K562 (cell line): ENCODE data around the gene ELP5. TPM values are rescaled to one million over a fixed set of nuclear protein-coding genes. Genes with fewer than 3 reads are reported as not detected.

Experiments used
- BRD9 ChIP-seq: fragments of 450-650 bp; IDR thresholded peaks from 2 replicates; pipeline ENCODE4 v1.6.1; 2018; ENCODE audit warnings: low read depth; ENCODE audit not compliant: partially characterized antibody
- CBX5 ChIP-seq: IDR thresholded peaks from 2 replicates; pipeline ENCODE4 v1.6.1; 2014; ENCODE audit warnings: low read depth, borderline replicate concordance
- ZNF318 ChIP-seq, 2 experiments: fragments of 450-650 bp; IDR thresholded peaks; 2 replicates each; pipeline ENCODE4 v1.6.1; 2016; ENCODE audit warnings: mild to moderate bottlenecking in 2 of 2, borderline replicate concordance in 1 of 2, low read depth in 1 of 2, moderate library complexity in 1 of 2
- polyA plus RNA-seq, 8 experiments: library from polyadenylated mRNA; depleted of rRNA in 4 of 8; stranded (reverse) in 5 of 8; unstranded in 3 of 8; fragments of >200 nt; fragmentation: Nextera tagmentation in 2 of 8; fragmentation: Illumina TruSeq in 1 of 8; extraction: Ambion mirVana in 2 of 8; extraction: Trizol in 1 of 8; gene quantifications; 2 replicates each; pipeline versions ENCODE4 v1.2.1 to v1.2.3, GENCODE V29; 2011 to 2014; ENCODE audit warnings: inconsistent platforms in 1 of 8, missing spikeins in 1 of 8
- total RNA-seq, 7 experiments: library from RNA; depleted of rRNA in 6 of 7; stranded (reverse); fragments of >200 nt in 6 of 7; fragmentation: Illumina TruSeq in 2 of 7; extraction: Trizol in 2 of 7; gene quantifications; 2 replicates each; pipeline versions ENCODE4 v1.2.1 to v1.2.3, GENCODE V29; 2011 to 2021; ENCODE audit warnings: low replicate concordance in 1 of 7
- TF ChIP-seq, protein P1 (sequence below): fragments of 450-650 bp; IDR thresholded peaks from 2 replicates; pipeline ENCODE4 v1.7.1; 2018; ENCODE audit warnings: mild to moderate bottlenecking, low read depth; ENCODE audit not compliant: partially characterized antibody
- TF ChIP-seq, protein P2 (sequence below): fragments of 200-400 bp; formaldehyde crosslinking; IDR thresholded peaks from 2 replicates; pipeline ENCODE4 v1.6.1; 2017; ENCODE audit warnings: mild to moderate bottlenecking, low read depth, low read length, moderate library complexity

Gene ELP5
- total and polyA plus RNA-seq, 9 of the 15 experiments (the other 6 are each of a cell fraction or from before 2014, with no cell fraction given) = 25.7 to 77.9 (median 52.9) TPM

DNA sequence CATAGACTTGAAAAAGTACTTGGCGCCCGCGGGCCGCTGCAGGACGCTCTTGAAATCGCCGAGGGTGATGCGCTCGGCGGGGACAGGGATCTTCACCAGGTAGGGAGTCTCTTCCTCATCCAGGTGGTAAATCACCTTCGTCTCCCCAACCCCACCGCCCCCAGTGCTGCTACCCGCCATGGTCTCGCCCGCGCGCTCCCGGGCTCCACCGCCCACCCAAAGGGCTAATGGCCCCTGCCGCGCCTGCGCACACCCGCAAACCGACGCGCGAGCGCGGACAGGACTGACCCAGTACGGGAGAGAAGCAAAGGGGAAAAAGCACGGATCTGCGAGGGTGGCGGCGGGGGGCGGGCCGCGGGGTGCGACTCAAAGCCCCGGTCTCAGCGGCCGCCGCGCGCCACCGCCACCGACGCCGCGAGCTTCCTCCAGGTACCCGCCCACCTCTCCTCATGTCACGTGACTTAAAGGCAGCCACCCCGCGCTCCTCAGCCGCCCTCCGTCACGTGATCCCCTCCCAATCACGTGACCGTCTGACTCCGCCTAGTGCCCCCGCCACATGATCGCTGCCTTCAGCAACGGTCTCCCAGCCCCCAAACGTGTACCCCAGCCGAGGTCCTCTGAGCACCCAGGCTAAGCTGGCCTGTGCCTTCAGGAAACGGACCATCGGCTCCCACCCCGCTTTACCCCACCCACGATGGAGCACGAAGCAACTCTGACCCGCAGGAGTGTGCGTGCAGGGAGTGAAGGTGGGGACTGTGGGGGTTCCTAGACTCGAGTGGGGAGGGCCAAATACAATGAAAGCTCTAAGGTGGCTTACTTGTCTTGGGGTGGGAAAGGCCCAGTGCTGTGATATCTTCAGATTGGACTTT, 17.7 kb upstream of the ELP5 start, which contains the start of gene DVL2 (continued):
- TF ChIP-seq, protein P1, sequence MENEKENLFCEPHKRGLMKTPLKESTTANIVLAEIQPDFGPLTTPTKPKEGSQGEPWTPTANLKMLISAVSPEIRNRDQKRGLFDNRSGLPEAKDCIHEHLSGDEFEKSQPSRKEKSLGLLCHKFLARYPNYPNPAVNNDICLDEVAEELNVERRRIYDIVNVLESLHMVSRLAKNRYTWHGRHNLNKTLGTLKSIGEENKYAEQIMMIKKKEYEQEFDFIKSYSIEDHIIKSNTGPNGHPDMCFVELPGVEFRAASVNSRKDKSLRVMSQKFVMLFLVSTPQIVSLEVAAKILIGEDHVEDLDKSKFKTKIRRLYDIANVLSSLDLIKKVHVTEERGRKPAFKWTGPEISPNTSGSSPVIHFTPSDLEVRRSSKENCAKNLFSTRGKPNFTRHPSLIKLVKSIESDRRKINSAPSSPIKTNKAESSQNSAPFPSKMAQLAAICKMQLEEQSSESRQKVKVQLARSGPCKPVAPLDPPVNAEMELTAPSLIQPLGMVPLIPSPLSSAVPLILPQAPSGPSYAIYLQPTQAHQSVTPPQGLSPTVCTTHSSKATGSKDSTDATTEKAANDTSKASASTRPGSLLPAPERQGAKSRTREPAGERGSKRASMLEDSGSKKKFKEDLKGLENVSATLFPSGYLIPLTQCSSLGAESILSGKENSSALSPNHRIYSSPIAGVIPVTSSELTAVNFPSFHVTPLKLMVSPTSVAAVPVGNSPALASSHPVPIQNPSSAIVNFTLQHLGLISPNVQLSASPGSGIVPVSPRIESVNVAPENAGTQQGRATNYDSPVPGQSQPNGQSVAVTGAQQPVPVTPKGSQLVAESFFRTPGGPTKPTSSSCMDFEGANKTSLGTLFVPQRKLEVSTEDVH = peak; percentile 35
- TF ChIP-seq CBX5 (no peak), BRD9 (no peak), ZNF318 (IDR thresholded peaks at IDR 0.05; ENCODE audit: borderline replicate concordance in 1 of 2, low read depth in 1 of 2) (no peak)
- TF ChIP-seq, protein P2, sequence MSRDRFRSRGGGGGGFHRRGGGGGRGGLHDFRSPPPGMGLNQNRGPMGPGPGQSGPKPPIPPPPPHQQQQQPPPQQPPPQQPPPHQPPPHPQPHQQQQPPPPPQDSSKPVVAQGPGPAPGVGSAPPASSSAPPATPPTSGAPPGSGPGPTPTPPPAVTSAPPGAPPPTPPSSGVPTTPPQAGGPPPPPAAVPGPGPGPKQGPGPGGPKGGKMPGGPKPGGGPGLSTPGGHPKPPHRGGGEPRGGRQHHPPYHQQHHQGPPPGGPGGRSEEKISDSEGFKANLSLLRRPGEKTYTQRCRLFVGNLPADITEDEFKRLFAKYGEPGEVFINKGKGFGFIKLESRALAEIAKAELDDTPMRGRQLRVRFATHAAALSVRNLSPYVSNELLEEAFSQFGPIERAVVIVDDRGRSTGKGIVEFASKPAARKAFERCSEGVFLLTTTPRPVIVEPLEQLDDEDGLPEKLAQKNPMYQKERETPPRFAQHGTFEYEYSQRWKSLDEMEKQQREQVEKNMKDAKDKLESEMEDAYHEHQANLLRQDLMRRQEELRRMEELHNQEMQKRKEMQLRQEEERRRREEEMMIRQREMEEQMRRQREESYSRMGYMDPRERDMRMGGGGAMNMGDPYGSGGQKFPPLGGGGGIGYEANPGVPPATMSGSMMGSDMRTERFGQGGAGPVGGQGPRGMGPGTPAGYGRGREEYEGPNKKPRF = no peak
